C4-2B (cell line): Measurements from ENCODE around the gene ATAD3C.

ENCODE experiments used
- H3K27ac ChIP-seq: fragments of 450-650 bp; 2 replicates; pipeline ENCODE4 v1.5.1; 2017
- ZFX ChIP-seq: fragments of 450-650 bp; IDR thresholded peaks from 2 replicates; pipeline ENCODE4 v1.6.1; 2017
- TF ChIP-seq, protein P1 (sequence below): fragments of 450-650 bp; conservative IDR thresholded peaks from 2 replicates; pipeline ENCODE4 v1.5.1; 2017; ENCODE audit warnings: mild to moderate bottlenecking

The ATAD3C gene

DNA sequence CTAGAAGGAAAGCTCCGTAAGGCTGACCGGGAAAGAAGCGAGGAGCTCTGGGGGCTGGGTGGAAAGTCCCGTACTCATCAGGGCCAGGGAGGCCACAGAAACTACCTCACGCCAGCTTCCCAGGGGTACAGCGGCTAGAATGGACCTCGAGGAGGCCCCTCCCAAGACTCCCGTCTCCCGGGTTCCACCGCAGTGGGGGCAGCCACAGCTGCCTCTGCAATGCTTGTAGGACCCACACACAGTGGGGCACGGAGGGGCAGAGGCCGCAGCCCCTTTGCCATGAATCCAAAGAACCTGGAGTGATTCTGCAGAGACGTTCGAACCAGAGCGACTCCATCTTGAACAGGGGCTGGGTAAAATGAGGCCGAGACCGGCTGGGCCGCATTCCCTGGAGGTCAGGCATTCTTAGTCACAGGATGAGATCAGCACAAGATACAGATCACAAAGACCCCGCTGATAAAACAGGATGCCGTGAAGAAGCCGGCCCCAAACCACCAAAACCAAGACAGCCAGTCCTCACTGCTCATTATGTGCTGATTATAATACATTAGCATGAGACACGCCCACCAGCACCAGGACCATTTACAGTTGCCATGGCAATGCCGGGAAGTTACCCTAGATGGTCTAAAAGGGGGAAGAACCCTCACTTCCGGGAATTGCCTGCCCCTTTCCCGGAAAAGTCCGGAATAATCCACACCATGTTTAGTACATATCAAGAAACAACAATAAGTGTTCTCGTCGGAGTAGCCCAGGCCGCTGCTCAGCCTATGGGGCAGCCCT, 26.8 kb upstream of the ATAD3C start:
- H3K27ac ChIP-seq, result no peak overlapping the region
- TF ChIP-seq, protein P1, sequence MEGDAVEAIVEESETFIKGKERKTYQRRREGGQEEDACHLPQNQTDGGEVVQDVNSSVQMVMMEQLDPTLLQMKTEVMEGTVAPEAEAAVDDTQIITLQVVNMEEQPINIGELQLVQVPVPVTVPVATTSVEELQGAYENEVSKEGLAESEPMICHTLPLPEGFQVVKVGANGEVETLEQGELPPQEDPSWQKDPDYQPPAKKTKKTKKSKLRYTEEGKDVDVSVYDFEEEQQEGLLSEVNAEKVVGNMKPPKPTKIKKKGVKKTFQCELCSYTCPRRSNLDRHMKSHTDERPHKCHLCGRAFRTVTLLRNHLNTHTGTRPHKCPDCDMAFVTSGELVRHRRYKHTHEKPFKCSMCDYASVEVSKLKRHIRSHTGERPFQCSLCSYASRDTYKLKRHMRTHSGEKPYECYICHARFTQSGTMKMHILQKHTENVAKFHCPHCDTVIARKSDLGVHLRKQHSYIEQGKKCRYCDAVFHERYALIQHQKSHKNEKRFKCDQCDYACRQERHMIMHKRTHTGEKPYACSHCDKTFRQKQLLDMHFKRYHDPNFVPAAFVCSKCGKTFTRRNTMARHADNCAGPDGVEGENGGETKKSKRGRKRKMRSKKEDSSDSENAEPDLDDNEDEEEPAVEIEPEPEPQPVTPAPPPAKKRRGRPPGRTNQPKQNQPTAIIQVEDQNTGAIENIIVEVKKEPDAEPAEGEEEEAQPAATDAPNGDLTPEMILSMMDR, result no peak
- no peak for TF ChIP-seq ZFX

DNA sequence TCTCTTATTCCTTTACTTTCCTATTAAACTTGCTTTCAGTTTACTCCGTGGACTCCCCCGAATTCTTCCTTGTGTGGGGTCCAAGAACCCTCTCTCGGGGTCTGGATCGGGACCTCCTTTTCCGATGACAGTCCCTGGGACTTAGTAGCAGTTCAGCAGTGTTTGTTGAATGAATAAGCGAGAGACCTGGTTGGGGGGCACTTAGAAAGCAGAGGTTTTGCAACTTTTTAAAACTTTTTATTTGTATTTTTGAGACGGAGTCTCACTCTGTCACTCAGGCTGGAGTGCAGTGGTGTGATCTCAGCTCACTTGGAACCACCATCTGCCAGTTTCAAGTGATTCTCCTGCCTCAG, 26.3 kb upstream of the ATAD3C start:
- H3K27ac ChIP-seq, result no peak overlapping the region
- TF ChIP-seq, protein P1, result no peak
- TF ChIP-seq ZFX, result no peak

DNA sequence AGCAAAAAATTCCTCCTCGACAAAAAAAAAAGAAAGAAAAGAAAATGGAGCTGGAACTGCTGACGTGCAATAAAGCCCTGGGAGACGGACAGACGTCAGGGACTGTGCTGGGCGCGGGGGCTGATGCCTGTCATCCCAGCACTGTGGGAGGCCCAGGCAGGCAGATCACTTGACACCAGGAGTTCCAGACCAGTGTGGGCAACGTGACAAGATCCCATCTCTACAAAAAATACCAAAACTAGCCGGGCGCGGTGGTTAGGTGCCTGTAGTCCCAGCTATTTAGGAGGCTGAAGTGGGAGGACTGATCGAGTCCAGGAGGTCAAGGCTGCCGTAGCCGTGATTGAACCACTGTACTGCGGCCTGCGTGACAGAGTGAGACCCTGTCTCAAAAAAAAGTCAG, 24.8 kb upstream of the ATAD3C start:
- H3K27ac ChIP-seq, result no peak overlapping the region
- TF ChIP-seq, protein P1, result no peak
- TF ChIP-seq ZFX, result no peak

DNA sequence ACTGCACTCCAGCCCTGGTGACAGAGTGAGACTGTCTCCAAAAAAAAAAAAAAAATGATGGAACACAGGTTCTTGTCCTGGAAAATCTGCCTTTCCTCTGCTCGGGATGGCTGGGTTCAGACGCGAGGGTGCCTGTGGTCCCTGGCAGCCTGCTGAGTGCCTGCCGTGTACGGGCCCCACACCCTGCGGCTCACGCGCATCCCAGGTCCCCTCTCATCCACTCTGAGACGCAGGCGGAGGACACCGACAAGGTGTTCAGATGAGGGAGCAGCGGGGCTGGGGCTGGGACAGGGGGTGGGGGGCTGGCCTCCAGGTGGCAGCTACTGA, 24.1 kb upstream of the ATAD3C start:
- TF ChIP-seq, protein P1, result no peak
- TF ChIP-seq ZFX, result no peak
- H3K27ac ChIP-seq, result no peak overlapping the region

- no peak for TF ChIP-seq ZFX
- TF ChIP-seq, protein P1, result no peak
- H3K27ac ChIP-seq, result no peak overlapping the region
These were observed 23.6 kb upstream of the ATAD3C start for GRCh38 chr1:1425753-1426495.

DNA sequence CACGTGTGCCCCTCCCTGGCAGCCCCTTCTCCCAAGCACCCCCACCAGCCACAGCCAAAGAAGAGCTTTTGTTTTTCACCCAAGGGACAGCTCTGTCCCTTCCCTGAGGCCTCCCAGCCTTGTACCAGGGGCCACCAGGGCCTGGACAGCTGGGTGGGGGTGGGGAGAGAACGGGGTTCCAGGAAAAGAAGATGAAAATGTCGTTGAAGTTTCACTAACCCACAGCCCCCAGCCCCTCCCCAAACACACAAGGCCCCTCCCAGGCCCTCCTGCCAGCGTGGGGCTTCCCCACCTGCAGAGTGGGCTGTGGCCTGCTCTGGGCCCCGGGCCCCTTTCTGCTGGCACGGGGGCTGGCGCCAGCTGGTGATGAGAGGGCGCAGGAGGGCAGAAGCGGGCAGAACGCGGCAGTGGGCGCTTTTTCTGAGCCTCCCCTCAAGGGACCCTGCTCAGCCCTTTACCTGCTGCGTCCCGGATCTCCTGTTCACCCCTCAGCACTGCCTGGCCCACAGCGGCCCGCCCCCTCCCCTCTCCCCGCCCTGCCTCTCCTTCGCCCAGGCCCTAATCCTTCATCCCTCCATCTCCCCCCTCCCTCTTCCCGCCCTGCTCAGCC, 22.9 kb upstream of the ATAD3C start:
- no peak for TF ChIP-seq ZFX
- TF ChIP-seq, protein P1, result no peak
- no peak overlapping the region for H3K27ac ChIP-seq

DNA sequence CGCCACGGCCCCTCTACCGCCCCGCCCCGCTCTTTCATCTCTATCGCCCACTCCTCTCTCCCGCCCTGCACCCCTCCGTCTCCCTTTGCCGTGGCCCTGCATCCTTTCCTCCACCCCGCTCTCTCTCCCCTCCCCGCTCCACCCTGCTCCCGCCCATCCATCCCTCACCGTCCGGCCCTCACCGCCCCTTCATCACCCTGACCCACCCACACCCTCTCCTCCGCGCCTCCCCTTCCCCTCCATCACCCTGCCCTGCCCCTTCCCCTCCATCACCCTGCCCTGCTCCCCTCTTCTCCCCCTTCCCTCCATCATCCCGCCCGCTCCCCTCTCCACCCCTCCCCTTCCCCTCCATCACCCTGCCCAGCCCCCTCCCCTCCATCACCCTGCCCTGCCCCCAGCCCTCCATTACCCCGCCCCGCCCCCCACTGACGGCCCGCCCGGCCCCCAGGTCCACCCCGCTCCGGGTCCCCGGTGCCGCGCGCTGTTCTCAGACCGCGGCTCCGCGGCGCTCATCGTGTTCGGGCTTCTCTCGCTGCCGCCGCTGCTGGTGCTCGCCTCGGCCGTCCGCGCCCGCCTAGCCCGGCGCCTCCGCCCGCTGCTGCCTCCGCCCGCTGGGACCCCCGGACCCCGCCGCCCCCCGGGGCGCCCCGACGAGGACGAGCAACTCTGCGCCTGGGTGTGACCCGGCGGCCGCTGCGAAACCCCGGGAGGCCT, 22.2 kb upstream of the ATAD3C start:
- H3K27ac ChIP-seq, result no peak overlapping the region
- TF ChIP-seq, protein P1, result no peak
- no peak for TF ChIP-seq ZFX
